Nephron (organoid): ENCODE results near the gene KDM6A.

ENCODE experiments used
- H3K27ac Mint-ChIP-seq, 3 experiments: 2 replicates each; pipeline ENCODE4 v1.8.0; 2020; ENCODE audit warnings: mixed read lengths in 3 of 3, mild to moderate bottlenecking in 2 of 3, moderate library complexity in 1 of 3
- H3K27me3 Mint-ChIP-seq: 2 replicates; pipeline ENCODE4 v1.8.0; 2021; ENCODE audit warnings: low read depth, mild to moderate bottlenecking, moderate library complexity, mixed read lengths
- H3K36me3 Mint-ChIP-seq: 2 replicates; pipeline ENCODE4 v1.8.0; 2020; ENCODE audit warnings: low read depth, mixed read lengths
- H3K4me1 Mint-ChIP-seq: 2 replicates; pipeline ENCODE4 v1.8.0; 2020; ENCODE audit warnings: mixed read lengths
- H3K4me3 Mint-ChIP-seq, 3 experiments: 2 replicates each; pipeline ENCODE4 v1.8.0; 2020; ENCODE audit warnings: mild to moderate bottlenecking in 3 of 3, mixed read lengths in 3 of 3, moderate library complexity in 2 of 3
- H3K9me3 Mint-ChIP-seq: 2 replicates; pipeline ENCODE4 v1.8.0; 2020; ENCODE audit warnings: mixed read lengths
- CTCF ChIP-seq, 3 experiments: fragments of 200-600 bp; sonication (generic); IDR thresholded peaks; one replicate each; pipeline ENCODE4 v1.5.0; 2021; ENCODE audit warnings: antibody characterized with exemption in 3 of 3; ENCODE audit not compliant: unreplicated experiment in 3 of 3

The KDM6A gene

GRCh38 chrX:44954562-44954961, 81.6 kb downstream of the KDM6A start:
- H3K36me3 Mint-ChIP-seq, result peaks cover 4% of the 10 kb centered on the region
- H3K27ac Mint-ChIP-seq, result peak overlapping the region; percentile 17 to 51 (median 22)
- no peak for TF ChIP-seq CTCF (IDR thresholded peaks at IDR 0.05; ENCODE audit: unreplicated experiment in 3 of 3)
- no peak overlapping the region for H3K4me3 Mint-ChIP-seq
- H3K4me1 Mint-ChIP-seq, result peaks cover 25% of the 10 kb centered on the region
- H3K27me3 Mint-ChIP-seq, result no peaks in the 10 kb centered on the region
- H3K9me3 Mint-ChIP-seq, result no peaks in the 10 kb centered on the region

- Mint-ChIP-seq H3K27ac (no peak overlapping the region), H3K9me3 (no peaks in the 10 kb centered on the region), H3K4me3 (no peak overlapping the region), H3K27me3 (no peaks in the 10 kb centered on the region), H3K36me3 (peaks cover 12% of the 10 kb centered on the region), H3K4me1 (peaks cover 19% of the 10 kb centered on the region)
- no peak for TF ChIP-seq CTCF (IDR thresholded peaks at IDR 0.05; ENCODE audit: unreplicated experiment in 3 of 3)
Observed at GRCh38 chrX:44957848-44958247, 84.9 kb downstream of the KDM6A start.

- Mint-ChIP-seq H3K4me3 (no peak overlapping the region), H3K27me3 (no peaks in the 10 kb centered on the region), H3K27ac (no peak overlapping the region), H3K9me3 (peaks cover 4% of the 10 kb centered on the region), H3K4me1 (peaks cover 19% of the 10 kb centered on the region), H3K36me3 (peaks cover 18% of the 10 kb centered on the region)
- TF ChIP-seq CTCF (IDR thresholded peaks at IDR 0.05; ENCODE audit: unreplicated experiment in 3 of 3), result no peak
Observed at GRCh38 chrX:44958480-44958879, 85.5 kb downstream of the KDM6A start.

- no peak for TF ChIP-seq CTCF (IDR thresholded peaks at IDR 0.05; ENCODE audit: unreplicated experiment in 3 of 3)
- H3K4me3 Mint-ChIP-seq, result no peak overlapping the region
- H3K27me3 Mint-ChIP-seq, result no peaks in the 10 kb centered on the region
- peaks cover 6% of the 10 kb centered on the region for H3K4me1 Mint-ChIP-seq
- H3K9me3 Mint-ChIP-seq, result peaks cover 16% of the 10 kb centered on the region
- H3K36me3 Mint-ChIP-seq, result peaks cover 41% of the 10 kb centered on the region
- H3K27ac Mint-ChIP-seq, result no peak overlapping the region
Observed at GRCh38 chrX:44961817-44962607, 89.0 kb downstream of the KDM6A start.

- H3K27ac Mint-ChIP-seq, result no peak overlapping the region
Observed at GRCh38 chrX:44962944-44963343, 90.0 kb downstream of the KDM6A start.

More at GRCh38 chrX:44962944-44963343, 90.0 kb downstream of the KDM6A start:
- Mint-ChIP-seq H3K4me1 (peaks cover 6% of the 10 kb centered on the region), H3K4me3 (no peak overlapping the region), H3K27me3 (no peaks in the 10 kb centered on the region), H3K36me3 (peaks cover 49% of the 10 kb centered on the region), H3K9me3 (peaks cover 22% of the 10 kb centered on the region)
- TF ChIP-seq CTCF (IDR thresholded peaks at IDR 0.05; ENCODE audit: unreplicated experiment in 3 of 3), result no peak
